IPS DF 4.7 (cell line): ENCODE results near the gene CCDC57.

ENCODE experiments used
- DNase-seq: peaks from one replicate; pipeline ENCODE4 v3.0.0-alpha.2; 2013; ENCODE audit warnings: low spot score; ENCODE audit errors: extremely low read depth

The CCDC57 gene

DNA sequence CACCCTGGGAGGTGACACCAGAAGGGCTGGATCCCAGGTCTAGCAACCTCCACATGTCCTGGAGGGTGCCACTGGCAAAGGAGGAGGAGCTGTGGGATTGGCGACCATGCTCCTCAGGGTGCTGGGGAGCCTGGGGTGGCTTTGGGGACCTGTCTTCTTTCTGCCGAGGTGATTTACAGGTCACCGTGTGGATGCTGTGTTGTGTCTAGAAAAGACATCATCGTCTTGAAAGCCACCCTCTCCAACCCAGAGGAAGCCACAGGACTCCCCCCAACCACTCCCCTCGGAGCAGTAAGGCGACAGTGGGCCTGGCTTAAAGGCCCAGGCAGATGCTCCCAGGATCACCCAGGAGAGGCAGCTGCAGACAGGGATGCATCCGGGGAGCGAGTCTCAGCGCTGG lies 84.9 kb downstream of the CCDC57 start:
- DNase-seq: no peak

DNA sequence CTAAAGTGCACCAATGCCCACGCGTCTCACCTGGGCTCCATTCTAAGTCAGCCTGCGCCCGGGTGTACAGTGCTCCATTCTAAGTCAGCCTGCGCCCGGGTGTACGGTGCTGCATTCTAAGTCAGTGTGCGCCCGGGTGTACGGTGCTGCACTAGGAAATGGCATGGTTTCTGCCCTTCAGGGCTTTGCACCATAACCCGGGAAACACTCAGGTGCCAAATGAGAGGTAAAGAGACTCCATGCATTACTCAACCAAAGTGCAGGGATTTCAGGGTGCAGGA lies 85.4 kb downstream of the CCDC57 start:
- no peak for DNase-seq

DNA sequence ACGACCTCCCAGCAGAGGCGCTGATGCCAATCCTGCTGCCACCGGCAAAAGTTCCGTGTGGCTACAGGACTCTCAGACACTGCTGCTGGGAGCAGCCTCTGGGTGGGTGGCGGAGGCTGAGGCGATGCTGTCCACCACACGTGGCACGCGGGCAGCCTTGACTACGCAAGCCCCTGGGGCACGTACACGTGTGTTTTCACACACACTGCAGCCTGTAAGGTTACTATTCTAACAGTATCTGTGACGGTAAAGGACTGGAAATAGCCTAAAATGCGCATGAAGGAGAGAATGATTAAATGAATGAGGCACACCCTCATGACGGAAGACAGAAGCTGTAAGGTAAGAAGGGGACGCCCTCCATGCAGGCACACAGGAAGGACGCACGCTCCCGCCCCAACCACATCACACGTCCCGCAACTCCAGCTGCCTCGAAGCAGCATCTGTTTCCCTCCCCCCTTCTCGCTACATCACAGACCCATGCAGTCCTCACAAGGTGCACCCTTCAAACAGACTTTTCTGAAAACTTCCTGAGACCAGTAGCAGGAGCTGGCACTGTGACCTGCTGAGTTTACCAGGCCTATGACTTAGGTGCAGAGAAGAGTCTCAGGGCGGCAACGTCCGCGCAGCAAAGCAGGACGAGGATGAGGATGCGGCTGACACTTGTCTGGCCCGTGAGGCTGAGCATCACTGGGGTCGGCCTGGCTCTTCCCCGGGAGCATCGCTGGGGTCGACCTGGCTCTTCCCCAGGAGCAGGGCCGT lies 85.9 kb downstream of the CCDC57 start:
- DNase-seq: no peak

DNA sequence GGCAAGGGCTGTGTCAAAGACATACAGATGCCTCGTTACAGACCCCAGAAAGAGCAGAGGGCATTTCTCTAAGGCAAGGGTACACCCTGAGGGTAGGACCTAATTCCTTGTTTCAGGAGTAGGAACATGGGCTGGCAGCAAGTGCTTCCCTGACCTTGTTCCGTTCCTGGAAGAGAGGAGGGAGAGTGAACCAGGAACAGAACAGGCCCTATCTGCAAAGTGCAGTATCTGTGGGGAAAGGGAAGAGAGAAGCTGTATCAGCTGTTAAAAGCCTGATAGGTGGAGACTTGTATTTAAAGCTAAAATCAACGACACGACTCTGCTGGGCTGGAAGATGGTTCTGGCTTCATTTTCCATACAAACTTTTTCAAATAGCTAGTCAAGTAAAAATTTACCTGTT lies 88.5 kb downstream of the CCDC57 start:
- DNase-seq: no peak

DNA sequence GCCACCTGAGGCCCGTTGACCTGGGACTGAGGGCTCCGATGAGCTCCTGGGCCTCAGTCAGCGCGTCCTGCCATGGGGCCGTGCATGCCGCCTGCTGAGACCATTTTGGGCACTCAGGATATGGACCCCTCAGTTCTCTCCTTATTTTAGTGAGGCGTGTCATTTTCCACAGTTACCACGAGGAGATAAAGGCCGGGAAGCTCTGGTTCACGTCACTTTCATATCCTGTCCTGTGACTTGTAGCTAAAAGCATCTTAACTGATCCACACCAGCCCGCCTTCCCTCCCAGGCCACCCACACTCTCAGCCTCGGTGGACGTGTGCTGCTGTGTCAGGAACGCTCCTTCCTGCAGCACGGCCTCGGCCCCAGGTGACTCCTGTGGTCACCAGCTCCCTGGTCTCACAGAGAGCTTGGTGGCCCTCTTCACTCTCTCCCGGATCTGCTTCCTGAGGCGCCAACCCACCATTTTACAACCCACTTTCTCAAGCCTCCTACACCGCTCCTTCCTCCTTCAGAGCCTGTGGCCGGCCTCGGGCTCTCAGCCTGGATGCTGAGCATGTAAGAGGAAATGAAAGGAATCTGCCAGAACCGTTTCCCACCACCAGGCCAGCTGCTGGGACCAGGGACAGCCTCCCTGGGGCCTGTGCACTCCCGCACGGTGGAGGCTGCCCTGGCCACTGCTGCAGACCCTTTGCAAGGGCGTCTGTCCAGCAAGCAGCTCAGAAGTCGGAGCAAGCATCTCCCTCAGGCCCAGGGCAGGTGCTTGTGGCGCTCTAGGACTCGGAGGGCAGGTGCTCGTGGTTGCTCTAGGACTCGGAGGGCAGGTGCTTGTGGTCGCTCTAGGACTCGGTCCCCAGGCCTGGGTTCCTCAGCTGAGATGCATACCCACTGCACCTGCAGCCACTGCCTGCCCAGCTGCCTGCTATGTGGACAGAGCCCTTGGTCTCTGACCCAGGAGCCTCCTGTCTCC lies 90.7 kb downstream of the CCDC57 start:
- DNase-seq: no peak

DNA sequence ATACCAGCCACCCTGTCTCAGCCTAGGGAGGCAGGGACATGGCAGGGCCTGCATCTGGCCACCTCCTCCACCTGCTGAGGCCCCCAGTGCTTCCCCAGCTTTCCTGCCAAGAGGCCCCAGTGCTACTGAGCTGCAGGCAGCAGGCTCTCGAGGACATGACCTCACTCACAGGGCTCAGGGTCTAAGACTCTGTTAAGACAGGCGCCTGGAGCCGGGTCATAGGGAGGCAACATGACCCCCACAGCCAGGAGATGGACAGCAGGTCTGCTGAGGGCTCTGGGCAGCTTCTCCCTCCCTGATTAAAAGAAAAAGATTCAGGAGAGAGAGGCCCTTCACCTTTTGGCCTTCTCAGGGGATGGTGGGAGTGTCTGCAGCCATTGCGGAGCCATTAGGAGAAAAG lies 91.4 kb downstream of the CCDC57 start:
- DNase-seq: no peak

DNA sequence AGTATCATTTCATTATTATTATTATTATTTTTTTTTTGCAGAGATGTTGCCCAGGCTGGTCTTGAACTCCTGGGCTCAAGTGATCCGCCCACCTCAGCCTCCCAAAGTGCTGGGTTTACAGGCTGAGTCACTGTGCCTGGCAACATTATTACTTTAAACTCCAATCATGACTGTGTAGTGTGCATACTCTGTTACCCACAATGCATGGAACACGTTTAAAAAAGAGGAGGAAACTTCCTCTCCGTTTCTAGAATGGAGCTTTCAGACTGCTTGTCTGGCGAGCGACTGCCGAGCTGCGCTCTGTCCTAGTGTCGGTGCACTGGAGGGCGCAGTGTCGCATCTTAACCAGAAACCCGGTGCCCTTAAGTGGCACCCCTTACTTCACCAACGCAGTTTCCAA lies 92.5 kb downstream of the CCDC57 start:
- no peak for DNase-seq

DNA sequence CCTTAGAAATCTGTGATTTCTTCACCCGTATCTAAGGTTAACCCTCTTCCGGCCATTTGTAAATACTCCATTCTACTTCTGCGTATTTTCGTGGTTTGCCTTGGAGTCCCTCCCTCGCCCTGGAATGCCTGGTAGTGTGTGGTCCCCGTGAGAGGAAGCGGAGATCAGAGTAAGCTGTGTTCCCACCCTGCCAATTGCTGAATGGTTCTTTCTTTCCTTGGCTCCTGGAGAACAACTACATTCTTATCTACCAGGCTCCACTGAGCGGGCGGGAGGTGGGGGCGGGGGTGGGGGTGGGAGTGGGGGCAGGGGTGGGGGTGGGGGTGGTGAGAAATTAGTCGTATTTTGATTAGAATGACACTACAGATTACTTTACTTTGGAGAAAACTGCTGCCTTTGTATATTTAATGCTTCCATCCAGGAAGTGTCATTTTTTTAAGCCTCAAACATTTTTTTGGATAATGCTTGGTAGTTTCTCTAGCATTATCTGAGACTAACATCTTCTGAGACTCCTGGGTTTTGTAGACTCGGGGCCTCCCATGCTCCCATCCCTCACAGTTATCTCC lies 93.7 kb downstream of the CCDC57 start:
- DNase-seq: no peak

DNA sequence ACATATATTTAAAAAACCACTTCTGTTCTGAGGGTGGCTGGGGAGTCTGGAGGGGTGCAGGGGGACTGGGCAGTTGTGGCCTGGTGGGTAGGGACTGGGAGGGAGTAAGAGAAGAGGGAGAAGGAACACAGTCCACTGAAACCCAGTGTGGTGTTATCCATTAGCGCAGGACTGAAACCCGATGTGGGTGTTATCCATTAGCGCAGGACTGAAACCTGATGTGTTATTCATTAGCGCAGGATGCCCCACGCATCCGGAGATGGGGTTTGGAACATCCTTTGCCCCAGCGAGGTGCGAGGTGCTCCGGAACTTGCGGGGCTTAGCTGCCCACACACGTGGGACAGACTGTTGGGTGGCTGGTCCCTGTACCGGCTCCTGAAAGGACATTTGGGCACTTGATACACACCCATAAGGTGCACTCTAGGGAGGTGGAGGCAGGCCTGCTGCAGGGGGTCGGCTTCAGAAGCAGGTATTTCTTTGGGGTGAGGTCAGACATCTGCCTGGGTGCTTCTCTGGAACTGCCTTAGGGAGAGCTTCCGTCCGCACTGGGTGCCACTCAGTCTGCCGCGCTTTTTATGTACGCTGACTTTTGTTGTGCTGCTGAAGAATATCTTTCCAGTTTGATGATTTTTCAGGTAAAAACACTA lies 94.4 kb downstream of the CCDC57 start:
- DNase-seq: no peak

DNA sequence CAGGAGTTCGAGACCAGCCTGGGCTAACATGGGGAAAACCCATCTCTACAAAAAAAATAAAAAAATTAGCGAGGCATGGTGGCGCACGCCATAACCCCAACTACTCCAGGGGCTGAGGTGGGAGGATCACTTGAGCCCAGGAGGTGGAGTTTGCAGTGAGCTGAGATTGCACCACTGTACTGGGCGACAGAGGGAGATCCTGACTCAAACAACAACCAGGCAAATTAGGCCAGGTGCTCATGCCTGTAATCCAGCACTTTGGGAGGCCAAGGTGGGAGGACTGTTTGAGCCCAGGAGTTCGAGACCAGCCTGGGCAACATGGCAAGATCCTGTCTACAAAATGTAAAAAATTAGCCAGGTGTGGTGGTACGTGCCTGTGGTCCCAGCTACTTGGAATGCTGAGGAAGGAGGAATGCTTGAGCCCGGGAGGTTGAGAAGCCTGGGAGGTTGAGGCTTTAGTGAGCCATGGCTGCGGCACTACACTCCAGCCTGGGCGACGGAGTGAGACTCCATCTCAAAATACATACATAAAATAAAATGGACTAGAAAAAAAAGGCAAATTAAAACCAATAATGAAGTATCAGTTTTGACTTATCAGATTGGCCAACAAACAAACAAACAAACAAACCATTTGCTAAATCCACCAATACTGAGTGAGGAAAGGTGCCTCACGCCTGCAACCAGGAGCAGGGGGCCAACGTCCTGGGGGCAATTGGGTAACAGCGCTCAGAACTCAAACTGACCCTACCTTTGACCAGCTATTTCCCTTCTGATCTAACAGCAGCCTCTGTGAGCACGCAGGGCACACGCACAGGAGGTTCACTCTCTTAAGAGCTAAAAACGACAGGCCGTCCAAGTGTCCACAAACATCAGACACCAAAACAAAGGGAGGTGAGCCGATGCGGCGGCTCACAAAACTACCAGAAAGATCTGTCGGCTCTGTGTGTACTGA lies 95.2 kb downstream of the CCDC57 start:
- no peak for DNase-seq

DNA sequence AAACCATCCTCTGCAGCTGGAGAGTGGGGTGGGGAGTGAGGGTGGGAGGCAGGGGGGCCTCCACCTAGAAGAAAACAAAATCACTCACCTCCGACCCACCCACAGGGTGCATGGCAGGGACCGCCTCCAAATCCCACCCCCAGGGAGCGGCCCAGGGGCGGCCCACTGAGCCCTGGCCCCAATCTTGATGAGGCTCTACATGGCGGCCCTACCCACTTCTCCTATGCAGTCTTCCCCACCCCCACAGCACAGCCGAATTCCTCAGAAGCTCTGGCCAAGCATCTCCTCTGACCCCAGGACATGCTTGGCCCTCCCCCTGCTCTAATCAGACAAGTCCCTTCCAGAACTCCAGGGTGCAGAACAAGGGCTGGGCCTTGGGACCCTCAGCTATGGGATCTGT lies 96.4 kb downstream of the CCDC57 start:
- no peak for DNase-seq

DNA sequence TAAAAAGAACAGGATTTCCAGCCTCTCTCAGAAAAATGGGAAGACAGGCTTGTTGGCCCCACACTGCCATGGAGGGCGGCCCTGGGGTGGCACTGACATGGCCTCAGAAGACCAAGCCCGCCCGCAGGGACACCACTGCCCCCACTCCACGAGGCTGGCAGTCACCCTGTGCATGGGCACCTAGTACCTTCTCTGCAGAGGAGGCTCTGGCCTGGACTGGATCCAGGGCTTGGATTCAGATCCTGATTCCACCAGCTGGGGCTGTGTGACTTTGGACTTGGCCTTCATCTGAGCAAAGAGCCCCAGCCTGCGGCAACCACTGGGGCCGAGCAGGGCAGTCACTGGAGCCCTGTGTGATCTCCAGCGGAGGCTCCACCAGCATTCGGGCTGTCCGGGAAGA lies 97.8 kb downstream of the CCDC57 start:
- no peak for DNase-seq

DNA sequence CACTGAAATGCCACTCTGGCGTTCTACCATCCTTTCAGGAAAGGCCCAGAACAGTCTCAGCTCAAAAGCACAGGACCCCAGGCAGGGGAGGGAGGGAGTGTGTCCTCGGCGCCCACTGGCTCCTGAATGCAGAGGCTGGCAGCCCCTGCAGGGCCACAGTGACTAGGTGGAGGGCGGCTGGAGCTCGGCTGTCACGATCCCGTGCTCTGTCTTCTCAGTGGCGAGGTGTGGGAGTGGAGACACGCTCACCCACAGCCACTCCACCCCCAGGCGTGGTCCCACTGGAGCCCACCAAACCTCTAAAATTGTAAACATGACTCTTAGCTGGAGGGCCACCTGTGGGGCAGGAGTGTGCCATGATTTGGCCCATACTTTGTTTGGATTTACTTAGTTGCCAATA lies 98.2 kb downstream of the CCDC57 start:
- DNase-seq: no peak

DNA sequence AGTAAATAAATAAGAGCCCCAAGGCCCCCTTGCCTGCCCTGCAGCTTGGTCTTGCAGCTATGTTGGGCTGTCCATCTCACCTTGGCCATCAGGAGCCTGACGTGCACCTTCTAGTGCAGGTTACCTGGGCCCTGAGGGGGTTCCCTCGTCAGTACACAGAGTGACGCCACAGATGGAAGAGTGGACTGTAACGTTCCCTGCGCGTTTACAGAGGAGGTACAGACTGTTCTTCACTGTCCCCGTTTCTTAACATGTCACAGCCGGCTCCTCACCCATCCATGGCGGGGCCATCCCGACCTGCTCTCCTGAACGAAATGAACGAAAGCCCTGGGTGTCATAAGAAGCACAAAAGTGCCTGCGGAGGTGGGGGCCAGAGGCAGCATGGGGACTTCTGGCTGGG lies 98.7 kb downstream of the CCDC57 start:
- no peak for DNase-seq

DNA sequence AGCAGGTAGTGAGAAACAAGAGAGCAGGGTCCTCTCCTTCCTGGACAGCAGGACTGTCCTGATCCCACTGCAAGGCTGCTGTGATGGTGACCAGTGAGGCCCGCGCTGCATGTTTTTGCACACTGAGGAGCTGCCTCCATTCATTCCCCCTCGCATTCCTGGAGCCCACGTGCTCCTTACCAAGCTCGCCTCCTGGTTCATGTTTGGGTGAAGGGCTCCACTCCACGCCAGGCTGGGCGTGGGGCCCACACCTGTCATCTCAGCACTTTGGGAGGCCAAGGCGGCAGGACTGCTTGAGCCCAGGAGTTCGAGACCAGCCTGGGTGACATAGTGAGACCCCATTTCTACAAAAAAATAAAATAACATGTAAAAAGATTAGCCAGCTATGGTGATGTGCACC lies 99.2 kb downstream of the CCDC57 start:
- no peak for DNase-seq

DNA sequence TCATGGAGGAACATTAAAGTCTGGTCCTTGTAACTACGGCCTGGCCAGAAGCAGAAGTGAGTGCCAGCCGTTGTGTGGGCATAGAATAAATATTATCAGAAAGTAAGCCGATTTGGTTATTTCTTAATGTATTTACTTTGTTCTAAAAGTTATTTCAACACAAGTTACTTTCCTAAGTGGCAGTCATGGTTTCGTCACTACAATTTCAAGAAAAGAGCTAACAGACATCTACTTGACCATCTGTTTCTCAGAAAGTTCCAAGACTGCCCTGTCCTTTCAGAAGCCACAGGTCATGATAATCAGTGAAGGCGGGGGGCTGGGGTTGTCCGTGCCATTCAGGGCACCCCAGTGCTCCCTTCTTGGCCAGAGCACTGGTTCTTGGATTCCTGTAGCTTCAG lies 99.7 kb downstream of the CCDC57 start:
- no peak for DNase-seq

DNA sequence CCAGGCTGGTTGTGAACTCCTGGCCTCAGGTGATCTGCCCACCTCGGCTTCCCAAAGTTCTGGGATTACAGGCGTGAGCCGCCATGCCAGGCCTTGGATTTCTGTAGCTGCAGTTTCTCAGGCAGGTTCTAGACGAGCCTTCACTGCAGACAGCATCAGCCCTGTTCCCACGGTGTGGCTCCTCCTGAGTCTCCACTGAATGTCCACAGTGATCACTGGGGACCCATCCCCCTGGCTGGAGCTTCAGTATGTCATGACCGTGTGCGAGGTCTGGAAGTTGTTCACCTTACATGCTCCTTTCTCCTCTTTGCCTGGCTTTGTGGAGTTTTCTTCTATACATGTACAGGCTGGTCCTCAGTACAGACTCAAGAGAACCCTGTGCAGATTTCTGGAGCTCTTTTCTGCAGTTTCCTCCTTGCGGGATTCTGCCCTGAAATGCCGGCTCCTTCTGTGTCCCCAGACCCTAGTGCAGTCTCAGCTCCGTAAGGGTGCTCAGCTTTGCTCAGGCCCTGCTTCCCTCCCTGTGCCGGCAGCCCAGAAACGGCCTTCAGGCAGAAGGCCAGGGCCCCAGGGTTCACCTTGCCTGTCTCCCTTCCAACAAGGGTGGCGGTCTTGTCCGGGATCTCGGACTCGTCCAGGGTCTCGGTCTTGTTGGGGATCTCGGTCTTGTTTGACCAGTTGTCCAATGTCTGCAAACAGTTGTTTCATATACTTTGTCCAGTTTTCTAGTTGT lies 100.3 kb downstream of the CCDC57 start:
- no peak for DNase-seq

DNA sequence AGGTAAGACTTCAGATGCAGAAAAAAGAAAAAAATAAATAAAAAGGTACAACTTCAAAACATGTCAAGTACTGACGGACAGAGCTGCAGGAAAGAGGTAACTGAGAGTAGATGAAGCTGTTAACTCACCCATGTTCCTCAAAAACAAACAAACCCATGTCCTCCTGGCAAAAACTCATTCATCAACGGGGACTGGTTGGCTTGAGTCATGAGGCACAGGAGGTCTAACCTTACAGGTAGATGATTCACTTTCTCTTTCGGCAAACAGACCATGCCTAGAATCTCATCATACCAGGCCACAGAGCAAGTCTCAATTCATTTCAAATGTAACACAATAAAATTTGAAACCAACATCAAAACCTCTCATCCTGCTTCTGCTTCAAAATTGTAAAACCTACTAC lies 102.3 kb downstream of the CCDC57 start:
- DNase-seq: no peak

DNA sequence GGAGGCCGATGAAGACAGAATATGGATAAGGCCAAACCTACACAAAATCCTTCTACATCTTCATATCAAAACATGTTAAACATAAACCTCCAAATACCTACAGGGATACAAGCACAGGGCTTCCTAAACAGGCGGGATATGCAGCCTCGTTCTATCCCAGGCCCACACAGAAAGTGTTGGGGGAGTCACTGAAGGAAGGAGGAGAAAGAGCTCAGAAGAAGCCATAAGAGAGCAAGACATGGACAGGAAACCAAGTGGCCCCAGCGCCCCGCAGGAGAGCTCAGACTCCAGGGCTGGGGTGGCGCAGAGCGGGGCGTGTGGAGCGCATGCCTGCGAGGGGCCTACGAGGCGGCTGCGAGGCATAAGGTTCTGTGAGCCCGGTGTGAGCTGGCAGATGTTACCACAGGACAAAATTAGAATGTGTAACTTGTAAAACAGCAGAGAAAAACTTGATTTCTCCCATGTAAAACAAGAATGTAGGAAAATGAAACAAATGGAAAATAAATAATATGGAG lies 103.6 kb downstream of the CCDC57 start:
- DNase-seq: no peak

DNA sequence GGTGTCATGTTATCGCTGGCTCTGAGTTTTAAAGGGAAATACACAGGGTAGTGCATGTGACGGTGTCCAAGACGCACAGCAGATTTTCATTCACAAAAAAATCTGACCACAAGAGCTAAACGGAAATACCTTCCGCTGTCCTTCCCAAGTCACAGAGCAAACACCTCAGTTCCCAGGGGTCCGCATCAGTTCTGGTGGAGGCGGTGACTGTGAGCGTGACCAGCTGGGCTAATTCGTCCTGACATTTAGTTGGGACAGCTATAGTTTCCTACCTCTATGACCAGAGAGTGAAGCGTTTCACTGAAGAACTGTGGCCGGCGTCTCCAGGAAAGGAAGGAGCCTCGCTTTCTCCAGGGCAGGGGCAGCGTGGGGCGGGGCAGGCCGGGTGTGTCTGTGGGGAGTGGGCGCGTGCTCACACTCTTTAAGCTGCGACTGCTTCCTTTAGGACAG lies 104.1 kb downstream of the CCDC57 start:
- DNase-seq: no peak
